Measurements from ENCODE around the gene SAMD9L.
A peak's percentile ranks its signal among the peaks of the same experiment; 100 is the strongest.

SAMD9L gene

GRCh38 chr7:93117852-93118530 lies 30.2 kb downstream of the SAMD9L start, which contains the start of gene SAMD9 (continued):
- TF ChIP-seq ZNF660 (tag by site-specific recombination; IDR thresholded peaks at IDR 0.05) (peak; percentile 14; the same call in 1 of the 2 replicates), PRDM6 (tag by site-specific recombination; IDR thresholded peaks at IDR 0.05) (0 out of 2 replicates have a peak, but pooled peaks have one; percentile 7), ZNF18 (tag by site-specific recombination; IDR thresholded peaks at IDR 0.05) (no peak)

GRCh38 chr7:93117327-93117726 lies 30.9 kb downstream of the SAMD9L start:
- ChIA-PET CTCF (no interaction called here), POLR2A (no interaction called here)
- TF ChIP-seq ZNF121 (tag by site-specific recombination; IDR thresholded peaks at IDR 0.05) (peak; percentile 60; the same call in 1 of the 2 replicates), ZNF677 (tag by site-specific recombination; IDR thresholded peaks at IDR 0.05) (no peak)
- Histone ChIP-seq H3K27ac (ENCODE audit: extremely low read depth, low read depth, low read length) (no peak overlapping the region), H3K36me3 (ENCODE audit: control insufficient read depth in 2 of 2, insufficient read depth in 1 of 2, low read length in 2 of 2) (no peaks in the 10 kb centered on the region), H3K9me3 (ENCODE audit: control insufficient read depth, insufficient read depth, low read depth, low read length) (no peaks in the 10 kb centered on the region), H3K4me3 (ENCODE audit: low read depth, low read length) (peak overlapping the region; percentile 36), H3K4me1 (ENCODE audit: control insufficient read depth, insufficient read depth, low read length) (no peaks in the 10 kb centered on the region)

GRCh38 chr7:93115796-93116195 lies 32.4 kb downstream of the SAMD9L start:
- TF ChIP-seq ZNF292 (tag by site-specific recombination; IDR thresholded peaks at IDR 0.05; ENCODE audit: borderline replicate concordance, low read depth) (no peak), MYNN (tag by site-specific recombination; IDR thresholded peaks at IDR 0.05; ENCODE audit: borderline replicate concordance) (no peak), ZNF521 (tag by site-specific recombination; IDR thresholded peaks at IDR 0.05) (no peak), TCF7L2 (IDR thresholded peaks at IDR 0.05; ENCODE audit: borderline replicate concordance, low read depth, low read length) (no peak), WT1 (tag by site-specific recombination; IDR thresholded peaks at IDR 0.05) (no peak), ZNF629 (tag by site-specific recombination; IDR thresholded peaks at IDR 0.05) (no peak), ATF2 (tag by site-specific recombination; IDR thresholded peaks at IDR 0.05; ENCODE audit: low read depth) (no peak), ZNF639 (tag by site-specific recombination; IDR thresholded peaks at IDR 0.05) (no peak), ZNF280C (tag by site-specific recombination; IDR thresholded peaks at IDR 0.05) (no peak), ZNF423 (tag by site-specific recombination; IDR thresholded peaks at IDR 0.05) (no peak), ZNF768 (tag by site-specific recombination; IDR thresholded peaks at IDR 0.05) (no peak), OSR2 (tag by site-specific recombination; IDR thresholded peaks at IDR 0.05) (no peak), SCRT2 (tag by site-specific recombination; IDR thresholded peaks at IDR 0.05) (no peak)
- ChIA-PET CTCF (no interaction called here), POLR2A (no interaction called here)
- H3K4me3 ChIP-seq (ENCODE audit: low read depth, low read length): no peak overlapping the region
- H3K4me1 ChIP-seq (ENCODE audit: control insufficient read depth, insufficient read depth, low read length): no peaks in the 10 kb centered on the region
- no peaks in the 10 kb centered on the region for H3K9me3 ChIP-seq (ENCODE audit: control insufficient read depth, insufficient read depth, low read depth, low read length)
- no peak overlapping the region for H3K27ac ChIP-seq (ENCODE audit: extremely low read depth, low read depth, low read length)
- no peaks in the 10 kb centered on the region for H3K36me3 ChIP-seq (ENCODE audit: control insufficient read depth in 2 of 2, insufficient read depth in 1 of 2, low read length in 2 of 2)
